DMS53 treated with DMSO at 0.1 percent for 48 hours (cell line): ENCODE data around the gene NSD2.
"Not testable (repeated sequence)": the region's sequence is repeated elsewhere in the genome, so short reads cannot be mapped to it uniquely, and the experiment has no call there.

Source experiments
- DNase-seq: peaks from one replicate; lab custom pipeline; 2025; ENCODE audit not compliant: unreplicated experiment; lab: John Stamatoyannopoulos, UW

The NSD2 gene

GRCh38 chr4:2031161-2031560 lies 160.0 kb downstream of the NSD2 start:
- not testable (repeated sequence) for DNase-seq
